ENCODE measurements around the gene GHRH.

GHRH gene

GRCh38 chr20:37261714-37262113, at the start of gene GHRH:
TSS of gene GHRH (minus strand) at chr20:37261814. CDS start at chr20:37256889, 4,925 bp downstream.
- DNase-seq (ENCODE audit: low spot score): no peak

GRCh38 chr20:37310951-37311350, 49.3 kb upstream of the GHRH start:
- no peak for DNase-seq (ENCODE audit: low spot score)

GRCh38 chr20:37309936-37310590, 48.4 kb upstream of the GHRH start:
- no peak for DNase-seq (ENCODE audit: low spot score)

- DNase-seq (ENCODE audit: low spot score): no peak
These were observed 47.7 kb upstream of the GHRH start for GRCh38 chr20:37309290-37309689.

GRCh38 chr20:37308086-37309050, 46.8 kb upstream of the GHRH start:
- DNase-seq (ENCODE audit: low spot score): no peak

GRCh38 chr20:37305839-37306238, 44.2 kb upstream of the GHRH start:
- no peak for DNase-seq (ENCODE audit: low spot score)

- no peak for DNase-seq (ENCODE audit: low spot score)
These were observed 43.5 kb upstream of the GHRH start for GRCh38 chr20:37305079-37305478.

- no peak for DNase-seq (ENCODE audit: low spot score)
These were observed 42.0 kb upstream of the GHRH start for GRCh38 chr20:37303637-37304036.

- no peak for DNase-seq (ENCODE audit: low spot score)
These were observed 41.4 kb upstream of the GHRH start for GRCh38 chr20:37302981-37303380.

GRCh38 chr20:37301558-37301957, 39.9 kb upstream of the GHRH start:
- no peak for DNase-seq (ENCODE audit: low spot score)

- DNase-seq (ENCODE audit: low spot score): no peak
These were observed 39.5 kb upstream of the GHRH start for GRCh38 chr20:37301120-37301519.

- DNase-seq (ENCODE audit: low spot score): no peak
These were observed 38.3 kb upstream of the GHRH start for GRCh38 chr20:37299718-37300528.

GRCh38 chr20:37298190-37298939, 36.8 kb upstream of the GHRH start:
- DNase-seq (ENCODE audit: low spot score): no peak

GRCh38 chr20:37297066-37297736, 35.6 kb upstream of the GHRH start:
- DNase-seq (ENCODE audit: low spot score): no peak

- no peak for DNase-seq (ENCODE audit: low spot score)
These were observed 34.8 kb upstream of the GHRH start for GRCh38 chr20:37296371-37296770.

- DNase-seq (ENCODE audit: low spot score): no peak
These were observed 34.0 kb upstream of the GHRH start for GRCh38 chr20:37295595-37295994.

- no peak for DNase-seq (ENCODE audit: low spot score)
These were observed 33.4 kb upstream of the GHRH start for GRCh38 chr20:37295001-37295400.

- no peak for DNase-seq (ENCODE audit: low spot score)
These were observed 32.8 kb upstream of the GHRH start for GRCh38 chr20:37294262-37294981.

- no peak for DNase-seq (ENCODE audit: low spot score)
These were observed 31.8 kb upstream of the GHRH start for GRCh38 chr20:37293301-37293943.

GRCh38 chr20:37291724-37292126, 30.1 kb upstream of the GHRH start:
- no peak for DNase-seq (ENCODE audit: low spot score)
